NOMO-1 (cell line): ENCODE results near the gene RALGAPA2.
A peak's percentile ranks its signal among the peaks of the same experiment; 100 is the strongest.
"Not testable (repeated sequence)": the region's sequence is repeated elsewhere in the genome, so short reads cannot be mapped to it uniquely, and the experiment has no call there.

Experiments
- DNase-seq, 2 experiments: peaks; one replicate each; lab custom pipeline; 2025; ENCODE audit not compliant: unreplicated experiment in 2 of 2; lab: John Stamatoyannopoulos, UW

The RALGAPA2 gene

DNA sequence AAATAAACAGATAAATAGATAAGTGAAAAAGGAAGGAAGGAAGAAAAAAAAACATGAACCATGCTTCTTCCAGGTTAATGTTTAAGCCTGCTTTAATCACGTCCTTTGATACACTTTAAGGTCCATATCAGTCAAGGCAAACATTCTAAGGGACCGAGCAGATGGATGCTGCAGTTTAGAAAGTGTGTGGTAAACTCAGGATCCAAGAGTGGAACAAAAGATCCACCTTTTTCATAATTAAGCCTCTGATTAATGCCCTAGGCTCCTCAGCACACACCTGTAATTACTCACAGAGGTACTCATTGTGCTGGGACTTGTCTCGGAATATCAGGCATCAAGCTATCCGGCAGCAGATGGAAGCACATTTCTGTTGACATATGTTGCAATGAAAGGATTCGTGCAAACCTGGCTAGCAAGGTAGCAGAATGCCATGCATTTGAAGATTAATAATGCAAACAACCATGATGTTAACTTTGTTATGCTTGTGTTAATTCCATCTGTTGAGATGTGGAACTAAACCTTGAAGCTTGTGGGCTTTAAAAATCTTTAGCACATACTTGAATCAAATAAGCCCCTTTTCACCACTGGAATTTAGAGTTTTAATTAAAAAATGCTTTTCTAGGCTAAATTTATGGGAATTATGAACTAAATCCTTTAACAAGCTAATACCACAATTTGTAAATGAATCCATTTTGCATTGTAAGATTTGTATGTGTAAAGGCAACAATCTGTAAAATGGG, 163.7 kb downstream of the RALGAPA2 start:
- DNase-seq, result no peak

DNA sequence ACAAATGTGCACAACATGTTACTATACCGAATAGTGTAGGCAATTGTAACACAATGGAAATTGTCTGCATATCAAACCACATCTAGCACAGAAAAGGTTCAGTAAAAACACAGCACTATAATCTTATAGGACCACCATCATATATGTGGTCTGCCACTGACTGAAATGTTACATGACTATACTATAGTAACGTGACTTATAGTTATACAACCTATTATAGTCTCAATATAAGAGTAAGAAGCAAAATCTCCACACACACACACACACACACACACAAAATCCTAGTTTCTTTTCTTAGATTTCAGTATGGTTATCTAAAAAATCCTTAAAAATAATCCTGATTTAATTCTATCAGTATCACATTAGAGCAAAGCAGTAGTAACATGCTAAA, 164.6 kb downstream of the RALGAPA2 start:
- no peak for DNase-seq

DNA sequence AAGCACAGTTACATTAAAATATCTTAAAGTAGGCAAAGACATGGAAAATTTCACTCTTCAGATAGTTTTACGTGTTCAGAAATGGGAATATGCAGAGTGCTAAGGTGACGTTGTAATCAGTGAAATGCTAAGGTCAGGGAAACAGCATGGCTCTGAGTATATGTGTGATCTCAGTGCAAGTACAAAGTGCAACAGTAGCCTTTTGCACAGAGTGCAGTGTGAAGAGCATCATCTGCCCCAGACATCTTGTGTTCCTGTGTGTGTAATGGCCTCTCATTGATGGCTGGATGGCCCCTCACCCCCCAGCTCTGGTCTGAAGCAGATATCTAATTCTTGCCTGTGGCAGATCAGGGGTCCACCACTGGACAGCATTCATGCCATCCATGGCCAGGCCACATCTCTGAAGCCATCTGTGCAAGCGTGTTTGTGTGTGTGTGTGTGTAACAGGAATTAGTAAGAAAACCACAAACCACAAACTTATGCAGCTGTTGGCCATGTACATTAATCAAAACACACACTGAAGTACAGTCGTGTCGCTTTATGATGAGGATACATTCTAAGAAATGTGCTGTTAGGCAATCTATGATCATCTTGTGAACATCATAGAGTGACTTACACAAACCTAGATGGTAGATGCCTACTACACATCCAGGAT, 165.1 kb downstream of the RALGAPA2 start:
- DNase-seq, result peak in 1 of 2 experiments; percentile 23

DNA sequence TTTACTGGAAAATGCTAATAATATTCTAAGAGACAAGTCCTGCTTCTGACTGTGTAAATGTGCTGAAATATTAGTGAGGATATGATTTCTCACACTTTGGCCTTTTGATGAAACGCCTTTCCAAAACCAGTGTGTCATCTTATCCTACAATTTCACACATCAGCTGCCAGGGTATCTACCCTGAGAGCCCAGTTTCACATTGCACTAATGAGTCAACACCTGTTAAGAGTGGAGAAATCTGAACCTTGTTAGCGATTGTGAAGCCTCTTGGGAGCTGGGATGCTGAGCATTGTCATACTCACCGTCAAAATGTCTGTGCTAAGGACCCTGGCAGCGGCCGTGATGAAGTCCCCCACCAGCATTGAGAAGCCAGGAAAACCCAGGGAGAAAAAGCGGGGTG, 166.0 kb downstream of the RALGAPA2 start:
- DNase-seq, result no peak

- DNase-seq, result not testable (repeated sequence)
Observed at GRCh38 chr20:20543348-20543747, 169.1 kb downstream of the RALGAPA2 start.

- no peak for DNase-seq
Observed at GRCh38 chr20:20536240-20536933, 176.1 kb downstream of the RALGAPA2 start.

GRCh38 chr20:20535051-20535450, 177.4 kb downstream of the RALGAPA2 start:
- no peak for DNase-seq

DNA sequence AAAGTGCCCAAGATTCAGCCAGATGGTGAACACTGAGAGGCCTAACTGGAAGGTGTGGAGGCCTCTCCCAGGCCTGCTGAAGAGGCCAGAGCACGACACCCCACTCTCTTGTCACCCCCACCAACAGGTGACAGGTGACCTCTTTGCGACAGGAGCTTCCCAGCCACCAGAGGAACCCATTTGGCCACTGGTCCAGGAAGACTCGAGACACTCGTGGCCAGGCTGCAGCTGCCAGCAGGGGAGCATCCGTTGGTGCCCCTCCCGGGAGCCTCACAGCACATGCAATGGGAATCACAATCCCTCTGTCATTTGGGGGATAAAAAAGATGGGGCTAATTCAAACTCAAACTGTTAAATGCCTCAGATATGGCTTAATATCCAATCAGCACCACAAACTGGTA, 181.2 kb downstream of the RALGAPA2 start:
- no peak for DNase-seq

DNA sequence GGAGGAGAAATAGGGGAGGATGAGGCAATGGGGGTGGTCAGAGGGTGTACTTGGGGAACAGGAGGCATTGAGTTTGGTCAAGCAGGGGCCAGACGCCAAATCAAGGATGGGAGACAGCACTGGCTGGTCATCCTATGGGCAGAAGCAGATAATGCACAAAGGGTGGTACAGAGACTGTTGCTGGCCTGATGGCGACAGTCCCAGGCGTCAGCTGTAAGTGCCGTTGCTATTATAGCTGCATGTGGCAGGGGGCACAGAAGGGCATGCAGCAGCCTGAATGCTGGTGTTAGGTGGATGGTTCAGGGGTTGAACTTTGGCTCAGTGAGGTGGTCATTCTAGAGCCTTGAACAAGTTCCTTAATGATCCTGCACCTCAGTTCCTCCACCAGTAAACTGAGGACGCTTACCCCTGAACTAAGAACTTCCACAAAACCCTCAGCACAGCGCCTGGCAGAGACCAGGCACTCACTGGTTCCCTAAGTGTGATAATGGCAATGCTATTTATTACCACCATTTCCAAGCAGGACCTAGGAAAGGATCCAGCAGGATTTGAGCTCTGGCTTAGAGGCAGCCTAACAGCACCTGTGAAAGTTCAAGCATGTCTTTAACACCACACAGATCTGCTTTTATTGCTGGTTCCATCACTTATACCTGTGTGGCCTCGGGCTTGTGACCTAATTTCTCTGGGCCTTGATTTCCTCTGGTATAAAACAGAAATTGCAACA, 181.9 kb downstream of the RALGAPA2 start:
- DNase-seq, result no peak

GRCh38 chr20:20529597-20529996, 182.8 kb downstream of the RALGAPA2 start:
- no peak for DNase-seq

GRCh38 chr20:20528861-20529260, 183.6 kb downstream of the RALGAPA2 start:
- DNase-seq, result no peak

- no peak for DNase-seq
Observed at GRCh38 chr20:20527661-20528060, 184.8 kb downstream of the RALGAPA2 start.

- no peak for DNase-seq
Observed at GRCh38 chr20:20525756-20526155, 186.7 kb downstream of the RALGAPA2 start.

DNA sequence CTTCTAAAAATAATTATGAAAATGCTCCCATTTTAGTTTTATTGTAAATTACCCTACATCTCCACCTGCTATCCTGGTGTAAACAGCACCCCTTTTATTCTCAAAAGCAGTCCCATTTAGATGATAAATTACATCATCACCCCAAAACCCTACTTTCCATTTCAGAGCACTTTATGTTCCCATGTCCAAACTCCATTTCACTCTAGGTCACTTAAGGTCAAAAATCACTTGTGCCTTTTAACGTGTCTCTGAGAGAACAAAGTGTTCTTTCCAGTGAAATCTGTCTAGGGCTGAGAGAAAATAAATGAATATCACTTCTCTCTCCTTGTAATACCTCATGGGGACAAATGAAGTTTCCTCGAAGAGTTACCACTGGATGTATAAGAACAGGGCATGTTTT, 187.2 kb downstream of the RALGAPA2 start:
- DNase-seq, result no peak

- DNase-seq, result no peak
Observed at GRCh38 chr20:20524756-20525155, 187.7 kb downstream of the RALGAPA2 start.

DNA sequence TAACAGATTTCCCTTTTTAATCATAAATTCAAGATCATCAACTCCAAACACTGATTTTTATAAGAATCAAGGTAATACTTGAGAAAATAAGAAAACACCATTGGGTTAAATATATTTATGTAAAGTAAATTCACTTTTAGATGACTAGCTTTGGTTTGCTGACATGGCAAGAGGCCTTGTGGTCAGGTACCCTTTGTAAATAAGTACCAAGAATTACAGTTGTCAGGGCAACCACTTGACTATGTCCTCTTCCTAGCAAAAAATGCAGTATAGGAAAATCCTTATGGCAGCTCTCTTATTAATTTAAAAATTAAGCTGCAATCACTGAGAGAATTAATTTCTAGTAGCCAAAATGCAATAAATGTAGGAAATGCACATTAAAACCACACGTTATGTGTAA, 190.7 kb downstream of the RALGAPA2 start:
- no peak for DNase-seq

DNA sequence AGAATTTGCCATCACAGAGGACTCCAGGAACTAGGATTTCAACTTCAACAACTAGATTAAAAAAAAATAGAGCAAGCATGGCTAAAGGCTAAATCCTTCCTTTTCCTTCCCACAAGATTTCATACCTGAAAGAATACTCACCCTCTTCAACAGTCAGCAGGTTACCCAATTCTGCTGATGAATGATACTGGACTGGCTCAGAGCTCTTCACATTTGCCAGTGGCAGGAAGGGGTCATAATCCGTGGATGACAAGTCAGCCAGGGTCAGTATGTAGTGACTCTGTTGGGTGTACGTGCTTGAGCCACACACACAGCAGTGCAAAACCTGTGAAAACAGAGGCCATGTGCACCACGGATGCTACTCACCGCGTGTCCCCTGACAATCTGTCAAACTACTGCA, 191.7 kb downstream of the RALGAPA2 start:
- DNase-seq, result no peak

- DNase-seq, result no peak
Observed at GRCh38 chr20:20519269-20519668, 193.2 kb downstream of the RALGAPA2 start.

- no peak for DNase-seq
Observed at GRCh38 chr20:20518263-20518662, 194.2 kb downstream of the RALGAPA2 start.

DNA sequence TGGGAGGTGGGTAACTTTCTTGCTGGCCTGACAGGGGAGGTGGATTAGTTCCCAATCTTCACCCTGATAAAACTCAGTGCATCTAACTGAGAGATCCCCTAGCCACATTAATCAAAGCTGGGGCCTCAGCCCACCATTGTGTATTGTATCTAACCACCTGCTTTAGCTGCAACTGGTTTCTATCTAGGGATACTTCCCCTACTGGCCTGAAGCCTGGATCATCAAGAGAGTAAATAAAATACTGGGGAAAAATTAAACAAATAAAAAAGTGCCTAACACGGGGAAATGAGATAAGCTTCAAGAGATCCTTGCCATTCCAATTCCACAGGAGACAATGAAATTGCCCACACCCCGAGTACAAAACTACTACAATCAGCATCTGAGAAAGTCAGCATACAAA, 195.1 kb downstream of the RALGAPA2 start:
- DNase-seq, result no peak

DNA sequence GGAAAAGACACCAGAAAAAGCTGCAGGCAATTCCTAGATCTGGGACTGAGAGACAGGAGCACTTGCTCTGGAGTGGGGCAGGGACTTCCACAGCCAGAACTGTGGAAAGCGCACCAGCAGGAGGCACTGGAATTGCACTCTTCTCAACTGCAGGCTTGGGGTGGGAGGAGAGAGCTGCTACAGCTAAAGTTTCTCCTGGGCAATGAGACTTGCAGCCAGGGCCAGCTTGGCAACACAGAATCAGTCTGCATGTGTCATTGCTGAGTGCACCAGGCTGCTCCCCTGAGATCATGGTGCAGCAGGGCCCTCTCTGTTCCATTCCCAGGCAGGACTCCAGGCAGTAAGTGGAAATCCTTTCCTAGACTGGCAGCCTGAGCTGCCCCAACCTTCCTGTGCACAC, 198.7 kb downstream of the RALGAPA2 start:
- DNase-seq, result no peak
